Dedifferentiated amniotic fluid mesenchymal stem cell (primary cell): ENCODE measurements around the gene GAS2L1.
"Not testable (repeated sequence)": the region's sequence is repeated elsewhere in the genome, so short reads cannot be mapped to it uniquely, and the experiment has no call there.

Experiments used
- DNase-seq: peaks from one replicate; pipeline ENCODE4 v3.0.0-alpha.2; 2016; ENCODE audit errors: extremely low spot score

The GAS2L1 gene

GRCh38 chr22:29342177-29342576, 35.7 kb downstream of the GAS2L1 start:
- no peak for DNase-seq

- no peak for DNase-seq
These were observed 36.3 kb downstream of the GAS2L1 start for GRCh38 chr22:29342577-29343312.

GRCh38 chr22:29343313-29343805, 36.9 kb downstream of the GAS2L1 start:
- DNase-seq: no peak

GRCh38 chr22:29344137-29344536, 37.7 kb downstream of the GAS2L1 start:
- peak; percentile 36 for DNase-seq

GRCh38 chr22:29344889-29345288, 38.4 kb downstream of the GAS2L1 start:
- DNase-seq: not testable (repeated sequence)

- DNase-seq: no peak
These were observed 39.5 kb downstream of the GAS2L1 start for GRCh38 chr22:29345932-29346331.

- DNase-seq: no peak
These were observed 40.2 kb downstream of the GAS2L1 start for GRCh38 chr22:29346659-29347058.

GRCh38 chr22:29348041-29348440, 41.6 kb downstream of the GAS2L1 start:
- no peak for DNase-seq

- no peak for DNase-seq
These were observed 42.5 kb downstream of the GAS2L1 start for GRCh38 chr22:29348956-29349355.

- DNase-seq: no peak
These were observed 44.6 kb downstream of the GAS2L1 start for GRCh38 chr22:29351042-29351441.

GRCh38 chr22:29351891-29352290, 45.4 kb downstream of the GAS2L1 start:
- DNase-seq: no peak

- no peak for DNase-seq
These were observed 46.3 kb downstream of the GAS2L1 start for GRCh38 chr22:29352778-29353177.

- no peak for DNase-seq
These were observed 46.8 kb downstream of the GAS2L1 start for GRCh38 chr22:29353286-29353685.

GRCh38 chr22:29353860-29354259, 47.4 kb downstream of the GAS2L1 start:
- DNase-seq: no peak

- DNase-seq: not testable (repeated sequence)
These were observed 50.9 kb downstream of the GAS2L1 start for GRCh38 chr22:29357193-29357890.

GRCh38 chr22:29359469-29359868, 53.0 kb downstream of the GAS2L1 start:
- peak; percentile 23 for DNase-seq
